ENCODE measurements around the gene MARCHF2.

The MARCHF2 gene

DNA sequence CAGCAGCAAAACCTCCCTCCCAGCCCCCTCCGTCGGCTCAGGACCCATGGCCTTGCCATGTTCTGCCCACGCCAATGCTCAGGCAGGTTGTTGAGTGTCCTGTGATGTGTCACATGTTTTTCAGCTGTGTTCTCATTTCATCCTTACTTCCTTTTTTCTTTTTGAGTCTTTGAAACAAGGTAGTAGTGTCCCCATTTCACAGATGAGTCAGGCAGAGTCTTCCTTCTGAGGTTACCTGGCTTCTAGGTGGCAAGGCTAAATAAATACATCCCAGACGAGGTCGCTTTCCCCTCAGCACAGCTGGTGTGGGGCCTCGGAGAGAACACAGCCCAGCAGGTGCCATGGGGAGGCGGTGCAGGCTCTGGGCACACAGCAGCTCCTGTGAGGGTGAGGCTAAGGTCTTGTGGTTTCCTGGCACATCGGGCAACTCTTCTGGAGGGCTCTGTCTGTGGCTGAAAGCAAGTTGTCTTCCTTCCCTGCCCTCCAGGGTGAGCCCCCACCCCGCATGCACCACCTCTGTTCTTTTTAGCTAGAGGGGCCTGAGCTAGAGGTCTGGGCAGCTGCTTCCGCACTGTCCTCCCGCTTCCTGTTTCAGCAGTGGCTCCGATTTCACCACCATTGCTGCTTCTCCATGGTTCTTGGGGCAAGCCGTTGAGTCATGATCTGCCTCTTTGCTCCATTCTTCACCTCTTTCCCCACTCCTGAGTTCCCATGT is 74.2 kb downstream of the MARCHF2 start:
- no peaks in the 10 kb centered on the region; the same call in 1 of the 2 replicates for H3K36me3 ChIP-seq (ENCODE audit: insufficient read depth)
- H3K27ac ChIP-seq = no peak overlapping the region
- TF ChIP-seq, protein P1, sequence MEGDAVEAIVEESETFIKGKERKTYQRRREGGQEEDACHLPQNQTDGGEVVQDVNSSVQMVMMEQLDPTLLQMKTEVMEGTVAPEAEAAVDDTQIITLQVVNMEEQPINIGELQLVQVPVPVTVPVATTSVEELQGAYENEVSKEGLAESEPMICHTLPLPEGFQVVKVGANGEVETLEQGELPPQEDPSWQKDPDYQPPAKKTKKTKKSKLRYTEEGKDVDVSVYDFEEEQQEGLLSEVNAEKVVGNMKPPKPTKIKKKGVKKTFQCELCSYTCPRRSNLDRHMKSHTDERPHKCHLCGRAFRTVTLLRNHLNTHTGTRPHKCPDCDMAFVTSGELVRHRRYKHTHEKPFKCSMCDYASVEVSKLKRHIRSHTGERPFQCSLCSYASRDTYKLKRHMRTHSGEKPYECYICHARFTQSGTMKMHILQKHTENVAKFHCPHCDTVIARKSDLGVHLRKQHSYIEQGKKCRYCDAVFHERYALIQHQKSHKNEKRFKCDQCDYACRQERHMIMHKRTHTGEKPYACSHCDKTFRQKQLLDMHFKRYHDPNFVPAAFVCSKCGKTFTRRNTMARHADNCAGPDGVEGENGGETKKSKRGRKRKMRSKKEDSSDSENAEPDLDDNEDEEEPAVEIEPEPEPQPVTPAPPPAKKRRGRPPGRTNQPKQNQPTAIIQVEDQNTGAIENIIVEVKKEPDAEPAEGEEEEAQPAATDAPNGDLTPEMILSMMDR (conservative IDR thresholded peaks at IDR 0.05; ENCODE audit: low read depth, low read length) = no peak
- no peak overlapping the region for H3K4me2 ChIP-seq
- no peaks in the 10 kb centered on the region for H3K4me1 ChIP-seq (ENCODE audit: low read depth, poor library complexity, severe bottlenecking)
- H2AFZ ChIP-seq (ENCODE audit: low read depth) = no peak overlapping the region
- H3K4me3 ChIP-seq (IDR thresholded peaks at IDR 0.05; ENCODE audit: insufficient read depth, low read depth, low read length) = no peak overlapping the region
- H3K27me3 ChIP-seq (ENCODE audit: insufficient read depth, low read depth) = no peaks in the 10 kb centered on the region
- H3K9ac ChIP-seq = no peak overlapping the region
- peaks cover 10% of the 10 kb centered on the region; the same call in 1 of the 2 replicates for H3K79me2 ChIP-seq (ENCODE audit: insufficient read depth, low read depth)
- H4K20me1 ChIP-seq (ENCODE audit: insufficient read depth) = no peaks in the 10 kb centered on the region

- Histone ChIP-seq H3K4me3 (IDR thresholded peaks at IDR 0.05; ENCODE audit: insufficient read depth, low read depth, low read length) (no peak overlapping the region), H3K4me1 (ENCODE audit: low read depth, poor library complexity, severe bottlenecking) (no peaks in the 10 kb centered on the region), H3K4me2 (no peak overlapping the region), H3K9ac (no peak overlapping the region), H3K79me2 (ENCODE audit: insufficient read depth, low read depth) (no peaks in the 10 kb centered on the region), H3K27ac (no peak overlapping the region), H4K20me1 (ENCODE audit: insufficient read depth) (no peaks in the 10 kb centered on the region), H3K27me3 (ENCODE audit: insufficient read depth, low read depth) (no peaks in the 10 kb centered on the region), H2AFZ (ENCODE audit: low read depth) (no peak overlapping the region), H3K36me3 (ENCODE audit: insufficient read depth) (no peaks in the 10 kb centered on the region; the same call in 1 of the 2 replicates)
- TF ChIP-seq, protein P1 (conservative IDR thresholded peaks at IDR 0.05; ENCODE audit: low read depth, low read length) = no peak
Observed at GRCh38 chr19:8488365-8488764, 75.3 kb downstream of the MARCHF2 start.

All from KMS-11 (cell line).